ENCODE data around the gene UBIAD1. TPM values are rescaled to one million over a fixed set of nuclear protein-coding genes. Genes with fewer than 3 reads are reported as not detected.

Gene UBIAD1
- total RNA-seq = 10 to 100 TPM; 21.2 to 22.1 (median 21.7) TPM
- 14.0 TPM for total RNA-seq (2013)

- Mint-ChIP-seq H3K27me3 (ENCODE audit: low read depth in 2 of 2) (no peaks in the 10 kb centered on the region), H3K4me3 (peak within 1 kb of the TSS; percentile 92), H3K9me3 (no peaks in the 10 kb centered on the region), H3K27ac (peak within 1 kb of the TSS; percentile 84 to 87), H3K36me3 (no peaks in the 10 kb centered on the region), H3K4me1 (peaks cover 21 to 25% of the 10 kb centered on the region in 2 donors)
- under 1% methylated on average over 42 of the region's 64 CpGs for WGBS (ENCODE audit: insufficient coverage)
- no peaks in the 10 kb centered on the region for H3K27me3 ChIP-seq (ENCODE audit: control insufficient read depth, insufficient read depth, low read length)
- peaks cover 28% of the 10 kb centered on the region for H3K4me1 ChIP-seq (ENCODE audit: control insufficient read depth, insufficient read depth, low read length)
- TF ChIP-seq CTCF (IDR thresholded peaks at IDR 0.05) = no peak
- H3K9me3 ChIP-seq (ENCODE audit: control insufficient read depth, insufficient read depth, low read length) = no peaks in the 10 kb centered on the region
- DNase-seq (peak; percentile 78 to 93), ATAC-seq (peak; percentile 89 to 92 (median 90))
- peak within 1 kb of the TSS; percentile 95 for H3K27ac ChIP-seq (ENCODE audit: low read length)
- peak within 1 kb of the TSS; percentile 98 for H3K4me3 ChIP-seq (ENCODE audit: low read length)
- H3K36me3 ChIP-seq (ENCODE audit: control insufficient read depth, insufficient read depth, low read length) = peaks cover 7% of the 10 kb centered on the region
- intact Hi-C loops (cut with micrococcal nuclease) = no loop called here
Observed at GRCh38 chr1:11272832-11273594, at the start of gene UBIAD1. TSS of gene UBIAD1 (plus strand) at chr1:11273198. CDS start at chr1:11273532, 334 bp downstream.

GRCh38 chr1:11227106-11228077 is 45.6 kb upstream of the UBIAD1 start:
- Histone ChIP-seq H3K4me1 (ENCODE audit: control insufficient read depth, insufficient read depth, low read length) (peaks cover 4% of the 10 kb centered on the region), H3K4me3 (ENCODE audit: low read length) (no peak overlapping the region), H3K36me3 (ENCODE audit: control insufficient read depth, insufficient read depth, low read length) (peaks cover 71% of the 10 kb centered on the region), H3K9me3 (ENCODE audit: control insufficient read depth, insufficient read depth, low read length) (no peaks in the 10 kb centered on the region), H3K27ac (ENCODE audit: low read length) (no peak overlapping the region), H3K27me3 (ENCODE audit: control insufficient read depth, insufficient read depth, low read length) (no peaks in the 10 kb centered on the region)
- no peak for TF ChIP-seq CTCF (IDR thresholded peaks at IDR 0.05)
- Mint-ChIP-seq H3K36me3 (peaks cover 41% of the 10 kb centered on the region), H3K9me3 (no peaks in the 10 kb centered on the region), H3K27me3 (ENCODE audit: low read depth in 2 of 2) (no peaks in the 10 kb centered on the region), H3K4me1 (peaks cover 5 to 6% of the 10 kb centered on the region in 2 donors), H3K27ac (no peak overlapping the region), H3K4me3 (no peak overlapping the region)
- 89% methylated on average over 10 of the region's 10 CpGs for WGBS (ENCODE audit: insufficient coverage)
- no peak for DNase-seq
- ATAC-seq = no peak
- intact Hi-C loops (cut with micrococcal nuclease) = no loop called here

GRCh38 chr1:11229203-11229602 is 43.8 kb upstream of the UBIAD1 start:
- no peaks in the 10 kb centered on the region for H3K9me3 Mint-ChIP-seq
- no peaks in the 10 kb centered on the region for H3K27me3 Mint-ChIP-seq (ENCODE audit: low read depth in 2 of 2)
- DNase-seq (no peak), ATAC-seq (no peak)
- H3K27ac Mint-ChIP-seq = peak overlapping the region in 1 of 2 donors; percentile 20
- TF ChIP-seq CTCF (IDR thresholded peaks at IDR 0.05) = no peak
- Histone ChIP-seq H3K27me3 (ENCODE audit: control insufficient read depth, insufficient read depth, low read length) (no peaks in the 10 kb centered on the region), H3K36me3 (ENCODE audit: control insufficient read depth, insufficient read depth, low read length) (peaks cover 86% of the 10 kb centered on the region), H3K4me3 (ENCODE audit: low read length) (no peak overlapping the region), H3K27ac (ENCODE audit: low read length) (no peak overlapping the region), H3K9me3 (ENCODE audit: control insufficient read depth, insufficient read depth, low read length) (no peaks in the 10 kb centered on the region), H3K4me1 (ENCODE audit: control insufficient read depth, insufficient read depth, low read length) (peaks cover 4% of the 10 kb centered on the region)
- H3K4me3 Mint-ChIP-seq = no peak overlapping the region
- H3K36me3 Mint-ChIP-seq = peaks cover 56% of the 10 kb centered on the region
- H3K4me1 Mint-ChIP-seq = peaks cover 5 to 6% of the 10 kb centered on the region in 2 donors
- WGBS (ENCODE audit: insufficient coverage) = 80% methylated on average over 3 of the region's 4 CpGs
- intact Hi-C loops (cut with micrococcal nuclease) = no loop called here

All from natural killer cell (primary cell).